HG02870 (cell line): ENCODE measurements around the gene AGPAT3.

Experiments used
- ATAC-seq: cut with Tn5 transposase; IDR thresholded peaks from one replicate; pipeline ENCODE4 v1.9.1; 2021; ENCODE audit warnings: mild to moderate bottlenecking, moderate library complexity; ENCODE audit not compliant: unreplicated experiment

The AGPAT3 gene

GRCh38 chr21:43921571-43921978, 56.6 kb downstream of the AGPAT3 start:
- no peak for ATAC-seq

GRCh38 chr21:43921979-43922945, 57.2 kb downstream of the AGPAT3 start:
- no peak for ATAC-seq

- no peak for ATAC-seq
Measured at GRCh38 chr21:43922949-43923348, 57.9 kb downstream of the AGPAT3 start.

GRCh38 chr21:43923391-43923790, 58.4 kb downstream of the AGPAT3 start:
- ATAC-seq: no peak

GRCh38 chr21:43924421-43925095, 59.5 kb downstream of the AGPAT3 start:
- no peak for ATAC-seq

GRCh38 chr21:43925096-43925481, 60.1 kb downstream of the AGPAT3 start:
- ATAC-seq: no peak

GRCh38 chr21:43925609-43926008, 60.6 kb downstream of the AGPAT3 start:
- ATAC-seq: no peak

GRCh38 chr21:43926196-43926595, 61.2 kb downstream of the AGPAT3 start:
- ATAC-seq: no peak

GRCh38 chr21:43927591-43928221, 62.7 kb downstream of the AGPAT3 start:
- ATAC-seq: no peak

- ATAC-seq: no peak
Measured at GRCh38 chr21:43928222-43929125, 63.5 kb downstream of the AGPAT3 start.

GRCh38 chr21:43929217-43929971, 64.4 kb downstream of the AGPAT3 start:
- no peak for ATAC-seq

GRCh38 chr21:43930074-43930847, 65.2 kb downstream of the AGPAT3 start:
- ATAC-seq: no peak

- no peak for ATAC-seq
Measured at GRCh38 chr21:43930848-43931375, 65.9 kb downstream of the AGPAT3 start.

- no peak for ATAC-seq
Measured at GRCh38 chr21:43931489-43931888, 66.5 kb downstream of the AGPAT3 start.

- ATAC-seq: no peak
Measured at GRCh38 chr21:43932005-43932404, 67.0 kb downstream of the AGPAT3 start.

- no peak for ATAC-seq
Measured at GRCh38 chr21:43933199-43933598, 68.2 kb downstream of the AGPAT3 start.

GRCh38 chr21:43933680-43934079, 68.7 kb downstream of the AGPAT3 start:
- ATAC-seq: no peak

- ATAC-seq: no peak
Measured at GRCh38 chr21:43934116-43934515, 69.1 kb downstream of the AGPAT3 start.
